ENCODE measurements around the gene DPF1.
"Not testable (repeated sequence)": the region's sequence is repeated elsewhere in the genome, so short reads cannot be mapped to it uniquely, and the experiment has no call there.

DPF1 gene

DNA sequence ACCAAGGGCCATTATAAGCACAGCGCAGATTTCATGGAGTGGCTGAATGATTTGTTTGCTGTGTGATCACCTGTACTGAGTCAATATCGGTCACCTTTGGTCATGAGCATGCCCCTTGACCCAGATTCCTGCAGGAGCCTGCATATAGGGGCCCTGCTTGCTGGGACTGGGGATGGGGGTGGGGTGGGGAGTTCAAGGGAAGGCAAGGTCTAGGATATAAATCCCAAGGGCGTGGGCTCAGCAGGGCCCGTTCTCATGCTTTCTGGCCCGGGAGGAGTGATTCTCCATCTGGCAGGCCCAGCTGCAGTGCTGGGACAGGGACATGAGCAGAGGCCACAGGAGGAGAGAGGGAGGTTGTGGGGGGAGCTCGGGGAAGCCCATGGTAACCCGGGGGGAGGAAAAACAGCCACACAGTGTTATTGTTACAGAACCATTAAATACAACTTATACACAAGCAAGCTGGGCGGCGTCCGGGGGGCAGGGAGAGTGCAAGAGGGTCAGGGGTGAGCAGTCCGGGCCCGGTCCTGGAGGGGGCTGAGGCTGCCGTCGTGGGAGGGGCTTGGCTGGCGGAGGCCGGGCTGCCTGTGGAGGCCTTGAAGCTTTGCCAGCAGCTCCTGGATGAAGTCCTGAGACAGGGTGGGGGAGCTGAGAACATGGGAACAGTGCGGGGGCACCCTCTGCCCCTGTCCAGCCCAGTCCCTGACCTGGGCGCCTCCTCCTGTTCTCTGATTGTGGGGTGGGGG is 27.0 kb upstream of the DPF1 start:
- peak in 49 of 58 donors; percentile 7 to 93 (median 66) for DNase-seq

- DNase-seq = no peak
Observed at GRCh38 chr19:38250428-38250820, 26.4 kb upstream of the DPF1 start.

DNA sequence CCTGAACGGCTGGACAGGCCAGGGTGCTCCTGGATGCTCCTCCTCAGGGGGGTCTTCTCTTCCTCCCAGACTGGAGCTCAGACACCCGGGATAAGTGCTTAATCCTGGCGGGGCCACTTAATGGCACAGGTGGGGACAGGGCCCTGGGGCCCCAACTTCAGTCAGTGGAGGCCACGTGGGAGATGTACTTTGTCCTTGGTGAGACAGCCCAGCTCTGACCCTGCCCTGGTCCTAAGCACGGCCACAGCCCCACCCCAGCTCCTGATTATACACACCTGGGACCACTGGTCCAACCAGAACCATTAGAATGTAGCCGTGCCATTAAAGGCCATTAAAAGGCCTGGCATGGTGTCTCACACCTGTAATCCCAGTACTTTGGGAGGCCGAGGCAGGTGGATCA is 24.4 kb upstream of the DPF1 start:
- no peak for DNase-seq

DNA sequence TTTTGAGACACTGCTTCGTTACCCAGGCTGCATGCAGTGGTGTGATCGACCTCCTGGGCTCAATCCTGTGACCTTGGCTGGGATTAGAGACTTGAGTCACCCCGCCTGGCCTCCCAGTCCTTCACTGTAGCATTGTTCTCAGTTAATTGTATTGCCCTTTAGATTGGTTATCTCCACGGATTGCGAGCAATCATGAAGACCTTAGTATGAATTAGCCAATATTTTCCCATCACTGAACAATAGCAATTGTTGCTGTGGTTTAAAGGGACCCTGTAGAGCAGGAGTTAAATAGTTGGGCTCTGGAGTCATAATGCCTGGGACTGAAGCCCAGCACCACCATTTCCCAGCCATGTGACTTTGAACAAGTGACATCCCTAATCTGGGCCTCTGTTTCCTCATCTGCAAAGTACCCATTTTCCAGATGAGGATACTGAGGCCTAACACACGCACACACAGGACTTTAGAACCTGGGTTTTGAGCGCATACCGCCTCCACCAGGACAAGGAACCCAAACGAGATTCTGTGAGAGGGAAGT is 23.8 kb upstream of the DPF1 start:
- peak in 17 of 58 donors; percentile 9 to 76 (median 46) for DNase-seq

DNA sequence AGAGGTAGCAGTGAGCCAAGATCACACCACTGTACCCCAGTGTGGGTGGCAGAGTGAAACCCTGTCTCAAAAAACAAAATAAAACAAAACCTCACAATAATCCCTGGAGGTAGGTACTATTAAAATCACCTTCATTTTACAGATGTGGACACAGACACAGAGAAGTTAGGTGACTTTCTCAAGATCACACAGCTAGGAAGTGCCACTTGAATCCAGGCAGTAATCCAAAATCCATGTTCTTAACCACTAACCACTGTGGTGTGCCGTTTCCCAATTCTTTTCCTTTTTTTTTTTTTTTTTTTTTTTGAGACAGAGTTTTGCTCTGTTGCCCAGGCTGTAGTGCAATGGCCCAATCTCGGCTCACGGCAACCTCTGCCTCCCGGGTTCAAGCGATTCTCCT is 23.1 kb upstream of the DPF1 start:
- DNase-seq = no peak

DNA sequence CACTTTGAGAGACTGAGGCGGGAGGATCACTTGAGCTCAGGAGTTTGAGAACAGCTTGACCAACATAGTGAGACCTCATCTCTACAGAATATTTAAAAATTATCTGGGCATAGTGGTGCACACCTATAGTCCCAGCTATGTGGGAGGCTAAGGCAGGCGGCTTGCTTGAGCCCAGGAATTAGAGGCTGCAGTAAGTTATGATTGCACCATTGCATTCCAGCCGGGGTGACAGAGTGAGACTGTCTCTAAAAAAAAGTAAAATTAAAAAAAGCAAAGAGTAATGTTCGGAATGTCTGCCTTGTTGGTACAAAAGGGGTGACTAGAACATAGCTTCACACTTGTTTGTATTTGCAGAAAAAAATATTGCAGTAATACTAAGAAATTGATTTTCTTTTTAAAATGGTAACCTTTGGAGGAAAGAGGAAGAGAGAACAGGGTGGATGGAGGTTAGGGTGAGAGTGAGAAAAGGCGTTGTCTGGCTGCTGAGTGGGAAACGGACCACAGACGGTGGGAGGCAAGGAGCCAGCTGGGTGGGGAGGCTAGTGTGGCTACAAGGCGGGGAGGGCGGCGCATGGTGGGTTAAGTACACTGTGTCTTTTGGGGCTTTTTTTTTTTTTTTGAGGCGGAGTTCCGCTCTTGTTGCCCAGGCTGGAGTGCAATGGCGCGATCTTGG is 21.9 kb upstream of the DPF1 start:
- DNase-seq = no peak

DNA sequence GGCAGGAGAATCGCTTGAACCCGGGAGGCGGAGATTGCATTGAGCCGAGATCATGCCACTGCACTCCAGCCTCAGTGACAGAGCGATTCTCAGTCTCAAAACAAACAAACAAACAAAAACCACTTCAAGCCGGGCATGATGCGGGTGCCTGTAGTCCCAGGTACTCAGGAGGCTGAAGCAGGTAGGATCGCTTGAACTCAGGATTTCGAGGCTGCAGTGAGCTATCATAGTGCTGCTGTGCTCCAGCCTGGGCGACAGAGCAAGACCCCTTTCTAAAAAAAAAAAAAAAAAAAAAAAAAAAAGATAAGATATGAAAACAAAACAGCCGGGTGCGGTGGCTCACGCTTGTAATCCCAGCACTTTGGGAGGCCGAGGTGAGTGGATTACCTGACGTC is 19.3 kb upstream of the DPF1 start:
- DNase-seq = no peak

- no peak for DNase-seq
Observed at GRCh38 chr19:38239816-38240215, 15.8 kb upstream of the DPF1 start.

DNA sequence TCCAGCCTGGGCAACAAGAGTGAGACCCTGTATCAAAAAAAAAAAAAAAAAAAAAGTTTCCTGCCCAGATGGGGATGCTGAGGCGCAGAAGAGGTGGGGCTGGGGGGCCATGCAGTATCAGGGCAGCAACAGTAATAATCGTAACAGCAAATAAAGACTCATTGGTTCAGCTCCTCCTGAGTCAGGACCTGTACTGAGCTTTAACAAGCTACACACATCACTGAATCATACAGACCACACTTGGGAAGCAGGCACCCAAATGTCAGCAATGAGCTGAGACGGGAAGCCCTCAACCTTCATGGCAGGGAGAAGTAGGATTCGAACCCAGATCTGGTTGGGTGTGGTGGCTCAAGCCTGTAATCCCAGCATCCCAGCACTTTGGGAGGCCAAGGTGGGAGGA is 10.6 kb upstream of the DPF1 start:
- no peak for DNase-seq

DNA sequence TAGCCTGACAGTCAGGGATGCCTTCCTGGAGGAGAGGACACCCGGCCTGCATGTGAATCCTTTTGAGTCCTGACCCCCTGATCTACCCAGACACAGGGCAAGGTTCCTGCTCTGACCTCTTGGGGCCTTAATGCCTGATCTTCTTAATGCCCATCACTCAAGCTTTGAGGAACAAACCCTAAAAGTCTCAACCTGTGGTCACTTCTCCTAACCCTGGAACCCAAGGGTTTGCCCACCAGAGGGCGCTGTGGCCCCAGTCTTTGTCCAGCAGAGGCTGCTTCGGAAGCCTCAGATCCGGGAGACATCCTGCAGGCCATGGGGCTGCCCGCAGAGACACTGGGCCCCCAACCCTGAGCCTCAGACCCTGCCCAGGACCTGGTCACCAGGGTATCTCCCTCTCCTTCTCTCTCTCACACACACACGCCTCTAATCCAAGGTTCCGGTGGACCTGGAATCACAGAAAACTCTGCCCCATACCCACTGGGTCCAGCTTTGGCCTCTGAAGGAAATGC is 9.8 kb upstream of the DPF1 start:
- peak in 51 of 58 donors; percentile 10 to 92 (median 56) for DNase-seq

DNA sequence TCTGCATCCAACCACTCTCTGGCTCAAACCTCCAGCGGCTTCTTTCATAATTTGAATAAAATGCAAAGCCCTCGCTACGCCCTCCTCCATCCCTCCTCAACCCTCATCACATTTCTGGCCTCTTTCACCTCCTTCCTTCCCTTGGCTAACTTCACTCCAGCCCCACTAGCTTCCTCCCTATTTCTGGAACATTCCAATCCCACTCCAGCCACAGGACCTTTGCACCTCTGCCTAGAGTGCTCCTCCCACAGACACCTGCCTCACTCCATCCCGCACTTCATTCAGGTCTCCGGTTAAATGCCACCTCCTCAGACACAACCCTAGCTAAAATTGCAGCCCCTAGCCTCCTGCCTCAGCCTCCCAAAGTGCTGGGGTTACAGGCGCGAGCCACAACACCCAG is 7.9 kb upstream of the DPF1 start:
- no peak for DNase-seq

GRCh38 chr19:38230506-38231133 is 6.6 kb upstream of the DPF1 start:
- not testable (repeated sequence) for DNase-seq

DNA sequence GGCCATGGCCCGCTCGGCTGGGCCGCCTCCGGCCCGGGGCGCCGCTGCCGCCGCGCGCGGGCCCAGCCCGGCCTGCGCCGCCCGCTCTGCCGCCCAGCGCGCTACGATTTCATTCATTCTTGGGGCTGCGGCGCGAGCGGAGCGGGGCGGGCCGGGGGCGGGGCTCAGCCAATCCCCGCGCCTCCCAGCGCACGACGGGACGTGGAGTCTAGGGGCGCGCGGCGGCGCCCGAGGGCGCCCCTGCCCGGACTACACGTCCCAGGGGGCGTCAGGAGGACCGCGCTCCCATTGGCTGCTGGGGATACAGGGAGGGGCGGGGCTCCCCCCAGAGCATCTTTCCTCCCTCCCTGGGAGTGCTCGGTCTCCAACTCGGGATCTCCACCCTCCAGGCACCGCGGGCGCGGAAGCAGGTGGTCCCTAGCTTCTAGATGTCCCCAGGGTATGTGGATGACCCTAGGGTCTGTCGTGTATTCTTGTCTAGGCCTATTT is 5.6 kb upstream of the DPF1 start:
- DNase-seq = peak; percentile 45 to 96 (median 90)

- peak in 46 of 58 donors; percentile 9 to 75 (median 37) for DNase-seq
Observed at GRCh38 chr19:38228491-38229439, 4.7 kb upstream of the DPF1 start.

DNA sequence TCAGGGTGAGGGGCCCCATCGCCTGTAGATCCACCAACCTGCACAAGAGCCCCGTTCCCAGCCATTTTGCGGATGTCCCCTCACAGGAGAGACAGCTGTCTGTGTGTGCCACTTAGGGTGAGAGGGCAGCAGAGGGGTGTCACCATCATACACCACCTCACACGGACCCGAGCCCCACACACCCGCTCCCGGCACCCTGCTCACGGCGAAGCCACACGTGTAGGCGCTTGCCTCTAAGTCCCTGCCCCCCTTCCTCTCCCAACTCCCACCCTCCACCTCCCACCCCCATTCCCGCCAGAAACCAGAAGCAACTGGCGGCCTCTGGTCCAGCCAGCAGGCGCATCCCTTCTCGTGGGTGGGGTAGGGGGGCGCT is 4.0 kb upstream of the DPF1 start:
- peak in 4 of 58 donors; percentile 36 to 61 (median 50) for DNase-seq

DNA sequence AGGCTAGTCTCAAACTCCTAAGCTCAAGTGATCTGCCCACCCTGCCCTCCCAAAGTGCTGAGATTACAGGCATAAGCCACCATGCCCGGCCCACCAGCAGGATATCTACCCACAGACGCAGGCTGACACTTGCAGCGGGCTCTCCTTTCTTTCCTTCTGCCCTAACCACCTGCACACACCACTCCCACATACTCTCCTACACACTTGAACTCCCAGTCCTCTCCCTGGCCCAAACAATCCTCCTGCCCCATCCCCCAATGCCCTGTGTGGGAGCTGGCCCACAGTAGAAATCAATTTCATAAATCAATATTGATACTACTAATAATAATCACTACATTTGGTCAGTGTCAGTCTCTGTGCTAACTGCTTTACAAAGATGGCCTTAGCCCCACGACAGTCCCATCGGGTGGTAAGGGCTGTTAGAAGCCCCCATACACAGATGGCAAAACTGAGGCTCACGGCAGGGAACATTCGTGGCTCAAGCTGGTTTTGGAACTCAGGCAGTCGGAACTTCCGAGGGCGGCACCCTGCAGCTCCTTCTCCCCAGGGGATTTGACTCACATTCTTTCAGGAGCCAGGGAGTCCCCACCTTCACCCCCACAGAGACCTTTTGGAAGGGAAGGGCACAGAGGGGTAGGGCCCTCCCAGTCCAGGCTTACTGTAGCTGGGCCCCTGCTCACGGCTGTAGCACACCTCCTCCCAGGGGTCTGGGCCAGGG is 3.4 kb upstream of the DPF1 start:
- DNase-seq = no peak

DNA sequence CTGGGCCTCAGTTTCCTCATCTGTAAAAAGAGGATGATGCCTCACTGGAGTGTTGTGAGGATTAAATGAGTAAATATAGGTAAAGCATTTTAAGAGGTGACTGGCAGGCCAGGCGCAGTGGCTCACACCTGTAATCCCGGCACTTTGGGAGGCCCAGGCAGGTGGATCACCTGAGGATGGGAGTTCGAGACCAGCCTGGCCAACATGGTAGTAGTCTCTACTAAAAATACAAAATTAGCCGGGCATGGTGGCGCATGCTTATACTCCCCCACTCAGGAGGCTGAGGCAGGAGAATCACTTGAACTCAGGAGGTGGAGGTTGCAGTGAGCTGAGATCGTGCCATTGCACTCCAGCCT is 819 bp upstream of the DPF1 start:
- not testable (repeated sequence) for DNase-seq

- DNase-seq = no peak
Observed at GRCh38 chr19:38223617-38224013, 407 bp downstream of the DPF1 start.

DNA sequence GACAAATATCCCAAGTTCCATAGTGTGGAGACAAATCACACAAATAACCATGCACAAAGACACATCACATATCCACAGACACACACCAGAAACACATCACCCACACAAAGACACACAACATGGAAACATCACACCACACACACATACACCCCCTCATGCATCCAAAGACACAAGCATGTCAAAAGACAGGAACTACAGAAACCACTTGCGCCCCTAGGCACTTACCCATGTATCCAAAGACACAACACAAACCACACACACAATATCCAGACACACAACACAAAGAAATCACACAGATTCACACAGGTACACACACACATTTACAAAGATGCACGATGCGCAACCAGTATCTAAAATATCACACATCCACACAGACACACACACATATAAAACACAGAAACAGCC is 901 bp downstream of the DPF1 start:
- DNase-seq = no peak

Measured in anterior cingulate cortex (tissue), 58 donors.